Measurements from ENCODE around the gene HBQ1. TPM values are rescaled to one million over a fixed set of nuclear protein-coding genes. Genes with fewer than 3 reads are reported as not detected.

The HBQ1 gene
- total RNA-seq, 1 experiment from 2014 or later = 3.5 TPM

DNA sequence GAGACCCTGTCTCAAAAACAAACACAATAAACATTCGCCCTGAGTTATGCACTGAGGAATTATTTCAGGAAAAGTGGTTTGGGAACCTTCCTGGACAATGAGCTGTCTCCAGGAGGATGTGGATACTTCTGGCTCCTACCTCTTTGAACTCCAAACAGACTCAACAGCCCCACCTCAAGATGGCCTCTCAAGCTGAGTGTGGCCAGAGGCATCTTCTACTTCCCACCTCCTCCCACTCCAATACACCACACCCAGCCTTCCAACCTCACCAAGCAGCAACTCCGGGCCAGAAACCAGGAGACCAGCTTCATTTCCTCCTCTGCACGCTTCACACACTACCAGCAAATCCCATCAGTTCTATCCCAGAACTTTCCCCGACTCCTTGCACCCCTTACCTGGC, 11.6 kb downstream of the HBQ1 start:
- no peaks in the 10 kb centered on the region for H3K79me1 ChIP-seq (ENCODE audit: insufficient read depth, low read depth, low read length, poor library complexity, severe bottlenecking)
- no peak overlapping the region for H4K8ac ChIP-seq (replicated peaks; ENCODE audit: insufficient read length, low read depth, low read length)
- H3K27ac Mint-ChIP-seq = peak overlapping the region in 2 of 3 experiments; percentile 42 to 77; a peak in 5 of 7 replicates
- TF ChIP-seq CTCF (conservative IDR thresholded peaks at IDR 0.05) = no peak
- no peaks in the 10 kb centered on the region for H4K20me1 ChIP-seq (ENCODE audit: control insufficient read depth, insufficient read depth, insufficient read length)
- no peaks in the 10 kb centered on the region for H3K4me1 ChIP-seq (ENCODE audit: insufficient read depth, low read length)
- H3K56ac ChIP-seq (ENCODE audit: insufficient read length, low read depth, low read length) = no peak overlapping the region
- H3K27ac ChIP-seq (ENCODE audit: insufficient read length, low read depth, low read length) = no peak overlapping the region
- H2AK5ac ChIP-seq (ENCODE audit: insufficient read length, low read length) = no peak overlapping the region
- H3K9me3 Mint-ChIP-seq = no peaks in the 10 kb centered on the region
- no peak overlapping the region for H2BK15ac ChIP-seq (ENCODE audit: low read depth, low read length)
- H3K4me1 Mint-ChIP-seq = no peaks in the 10 kb centered on the region
- H3K14ac ChIP-seq (ENCODE audit: insufficient read depth, low read length) = no peak overlapping the region
- no peak for DNase-seq
- H3K4me2 ChIP-seq (ENCODE audit: insufficient read depth, insufficient read length, low read length) = no peak overlapping the region
- H4K91ac ChIP-seq (ENCODE audit: insufficient read length, low read depth, low read length) = no peak overlapping the region
- no peaks in the 10 kb centered on the region for H3K9me3 ChIP-seq (ENCODE audit: control insufficient read depth, low read depth, low read length)
- H2BK5ac ChIP-seq (ENCODE audit: insufficient read length, low read length) = no peak overlapping the region
- H3K4ac ChIP-seq (ENCODE audit: low read depth, low read length) = no peak overlapping the region
- H3K23me2 ChIP-seq (ENCODE audit: insufficient read length, low read depth, low read length, poor library complexity, severe bottlenecking) = no peaks in the 10 kb centered on the region
- no peak overlapping the region for H4K5ac ChIP-seq (ENCODE audit: insufficient read length, low read depth, low read length)
- H3K9ac ChIP-seq (ENCODE audit: extremely low read depth, insufficient read length, low read length) = no peak overlapping the region
- H3K36me3 Mint-ChIP-seq (ENCODE audit: insufficient read depth in 1 of 3, low read depth in 3 of 3) = peaks cover 54 to 92% (median 81%) of the 10 kb centered on the region in 3 experiments
- 0 out of 2 replicates have a peak, but pooled peaks cover 1% of the 10 kb centered on the region for H3K27me3 Mint-ChIP-seq (ENCODE audit: low read depth)
- H3K23ac ChIP-seq (ENCODE audit: insufficient read length, low read depth, low read length) = no peak overlapping the region
- H3K27me3 ChIP-seq (ENCODE audit: insufficient read depth, low read length) = no peaks in the 10 kb centered on the region
- no peak overlapping the region for H2BK120ac ChIP-seq (ENCODE audit: low read depth, low read length, poor library complexity, severe bottlenecking)
- no peak overlapping the region for H3T11ph ChIP-seq (ENCODE audit: low read length)
- H3K18ac ChIP-seq (ENCODE audit: insufficient read length, low read depth, low read length) = no peak overlapping the region
- H3K79me2 ChIP-seq (ENCODE audit: insufficient read depth, low read length) = no peaks in the 10 kb centered on the region
- no peak overlapping the region for H2BK20ac ChIP-seq (ENCODE audit: low read depth, low read length, poor library complexity, severe bottlenecking)
- no CpG with 5 or more reads among the region's 4 CpGs for whole genome bisulfite sequencing (ENCODE audit: extremely low coverage, insufficient read length, low lambda C conversion rate)
- H2AFZ ChIP-seq (ENCODE audit: low read length) = no peak overlapping the region
- H3K4me3 Mint-ChIP-seq = no peak overlapping the region
- H2BK12ac ChIP-seq (ENCODE audit: insufficient read length, low read depth, low read length) = no peak overlapping the region
